Endothelial cell of umbilical vein (primary cell): Measurements from ENCODE around the gene PTPN6. TPM values are rescaled to one million over a fixed set of nuclear protein-coding genes. Genes with fewer than 3 reads are reported as not detected.
A peak's percentile ranks its signal among the peaks of the same experiment; 100 is the strongest.

Experiments
- BruUV-seq: library from RNA; stranded (reverse); fragments of 400-500 nt; replicated peaks from 2 replicates; lab custom pipeline; 2021; lab: Mats Ljungman, UMichigan
- CTCF ChIA-PET: fragments of 300-600, 350-600 bp; sonication (Branson Sonifier 250); formaldehyde crosslinking; loops from one replicate; lab custom pipeline; 2021; ENCODE audit warnings: antibody characterized with exemption, inconsistent platforms; lab: Charles Lee
- POLR2A ChIA-PET: fragments of 300-600, 350-600 bp; sonication (Branson Sonifier 250); formaldehyde crosslinking; loops from one replicate; lab custom pipeline; 2021; ENCODE audit warnings: antibody characterized with exemption, inconsistent platforms; lab: Charles Lee
- DNase-seq: peaks from one replicate; pipeline ENCODE4 v3.0.0-alpha.2; 2011; ENCODE audit warnings: low read depth, low spot score
- FAIRE-seq: peaks from 2 replicates; lab custom pipeline; 2011; peaks lifted over from hg19 to GRCh38; lab: Jason Lieb, UNC
- H2AFZ ChIP-seq: 2 replicates; pipeline ENCODE4 v1.6.0; 2012; ENCODE audit warnings: low read depth, low read length, control low read depth, inconsistent platforms
- H3K27ac ChIP-seq: 2 replicates; pipeline ENCODE4 v1.5.1; 2011; ENCODE audit warnings: low read depth, mild to moderate bottlenecking, control low read depth, low read length, moderate library complexity; ENCODE audit not compliant: insufficient read depth
- H3K27me3 ChIP-seq, 2 experiments: 2 replicates each; pipeline versions ENCODE4 v1.6.0 to v1.6.1; 2011; ENCODE audit warnings: low read length in 2 of 2, mixed read lengths in 1 of 2; ENCODE audit not compliant: control insufficient read depth in 2 of 2, insufficient read depth in 2 of 2
- H3K36me3 ChIP-seq, 2 experiments: 2 replicates in 1 of 2; 3 replicates in 1 of 2; pipeline ENCODE4 v1.5.1; 2011; ENCODE audit warnings: low read length in 2 of 2, mild to moderate bottlenecking in 1 of 2, moderate library complexity in 1 of 2; ENCODE audit not compliant: control insufficient read depth in 2 of 2, insufficient read depth in 2 of 2; ENCODE audit errors: extremely low read depth in 1 of 2
- H3K4me1 ChIP-seq: 3 replicates; pipeline ENCODE4 v1.5.1; 2011; ENCODE audit warnings: mild to moderate bottlenecking, low read length; ENCODE audit not compliant: control insufficient read depth, insufficient read depth; ENCODE audit errors: extremely low read depth
- H3K4me2 ChIP-seq: 2 replicates; pipeline ENCODE4 v1.6.1; 2011; ENCODE audit warnings: low read length, control low read depth, mixed read lengths; ENCODE audit not compliant: insufficient read depth
- H3K4me3 ChIP-seq, 3 experiments: fragments of 200-600 bp in 1 of 3; sonication (generic), shearing (Covaris generic) in 1 of 3; replicated peaks in 1 of 3; 2 replicates each; pipeline ENCODE4 v1.5.1; 2011 to 2016; ENCODE audit warnings: control low read depth in 3 of 3, low read length in 3 of 3, mild to moderate bottlenecking in 2 of 3, inconsistent platforms in 1 of 3, low read depth in 1 of 3, moderate library complexity in 1 of 3; ENCODE audit not compliant: insufficient read depth in 1 of 3
- H3K79me2 ChIP-seq: 2 replicates; pipeline ENCODE4 v1.6.0; 2012; ENCODE audit warnings: low read length, inconsistent platforms; ENCODE audit not compliant: control insufficient read depth, insufficient read depth
- H3K9ac ChIP-seq: replicated peaks from 2 replicates; pipeline ENCODE3; 2011; ENCODE audit warnings: low read length, control low read depth; ENCODE audit not compliant: insufficient read depth; ENCODE audit errors: extremely low read depth
- H3K9me1 ChIP-seq: replicated peaks from 3 replicates; pipeline ENCODE4 v1.6.0; 2011; ENCODE audit warnings: mild to moderate bottlenecking, low read length; ENCODE audit not compliant: control insufficient read depth, insufficient read depth; ENCODE audit errors: extremely low read depth
- H3K9me3 ChIP-seq: replicated peaks from 2 replicates; pipeline ENCODE4 v1.5.1; 2012; ENCODE audit warnings: low read length, inconsistent platforms; ENCODE audit not compliant: control insufficient read depth, insufficient read depth
- H4K20me1 ChIP-seq: replicated peaks from 2 replicates; pipeline ENCODE3; 2011; ENCODE audit warnings: mild to moderate bottlenecking, low read length; ENCODE audit not compliant: control insufficient read depth, insufficient read depth; ENCODE audit errors: extremely low read depth
- JUN ChIP-seq: IDR thresholded peaks from 2 replicates; pipeline ENCODE4 v1.6.1; 2011; ENCODE audit warnings: borderline replicate concordance, low read depth; ENCODE audit not compliant: insufficient read length, insufficient read depth
- POLR2A ChIP-seq: IDR thresholded peaks from 2 replicates; pipeline ENCODE4 v1.6.1; 2012; ENCODE audit warnings: low read depth, mild to moderate bottlenecking, control low read depth, low read length
- dilution Hi-C: fragments of 300-500 bp; cut with MboI; formaldehyde crosslinking; loops from one replicate; pipeline ENCODE4 v1.15.0; 2019; ENCODE audit warnings: low sequenced_read_pairs; ENCODE audit not compliant: extremely low pct_ligation_motif_present
- intact Hi-C: fragments of 100-400 bp; cut with micrococcal nuclease; formaldehyde crosslinking; loops from one replicate; pipeline ENCODE4 v1.10.0; 2022
- polyA plus RNA-seq, 4 experiments: library from polyadenylated mRNA; depleted of rRNA in 3 of 4; stranded (reverse) in 3 of 4; unstranded in 1 of 4; fragments of >200 nt; gene quantifications; 2 replicates each; pipeline versions ENCODE4 v1.2.1 to v1.2.3, GENCODE V29; 2011 to 2012; ENCODE audit warnings: missing spikeins in 1 of 4
- total RNA-seq: library from RNA; stranded (reverse); gene quantifications from 2 replicates; pipeline ENCODE4 v1.2.3, GENCODE V29; 2021
- TF ChIP-seq, protein P1 (sequence below), 2 donors: IDR thresholded peaks; 1 replicate in 1 of 2; 2 replicates in 1 of 2; pipeline ENCODE4 v1.5.1; 2011; ENCODE audit warnings: low read length in 2 of 2, mild to moderate bottlenecking in 2 of 2, moderate library complexity in 2 of 2, control low read depth in 1 of 2, inconsistent platforms in 1 of 2, low read depth in 1 of 2; ENCODE audit not compliant: insufficient read depth in 1 of 2; ENCODE audit errors: extremely low read depth in 1 of 2

The PTPN6 gene
- total and polyA plus RNA-seq, 2 donors (not counting 3 experiments of a cell fraction or from before 2014, with no cell fraction given): 0.25 to 1.6 TPM

DNA sequence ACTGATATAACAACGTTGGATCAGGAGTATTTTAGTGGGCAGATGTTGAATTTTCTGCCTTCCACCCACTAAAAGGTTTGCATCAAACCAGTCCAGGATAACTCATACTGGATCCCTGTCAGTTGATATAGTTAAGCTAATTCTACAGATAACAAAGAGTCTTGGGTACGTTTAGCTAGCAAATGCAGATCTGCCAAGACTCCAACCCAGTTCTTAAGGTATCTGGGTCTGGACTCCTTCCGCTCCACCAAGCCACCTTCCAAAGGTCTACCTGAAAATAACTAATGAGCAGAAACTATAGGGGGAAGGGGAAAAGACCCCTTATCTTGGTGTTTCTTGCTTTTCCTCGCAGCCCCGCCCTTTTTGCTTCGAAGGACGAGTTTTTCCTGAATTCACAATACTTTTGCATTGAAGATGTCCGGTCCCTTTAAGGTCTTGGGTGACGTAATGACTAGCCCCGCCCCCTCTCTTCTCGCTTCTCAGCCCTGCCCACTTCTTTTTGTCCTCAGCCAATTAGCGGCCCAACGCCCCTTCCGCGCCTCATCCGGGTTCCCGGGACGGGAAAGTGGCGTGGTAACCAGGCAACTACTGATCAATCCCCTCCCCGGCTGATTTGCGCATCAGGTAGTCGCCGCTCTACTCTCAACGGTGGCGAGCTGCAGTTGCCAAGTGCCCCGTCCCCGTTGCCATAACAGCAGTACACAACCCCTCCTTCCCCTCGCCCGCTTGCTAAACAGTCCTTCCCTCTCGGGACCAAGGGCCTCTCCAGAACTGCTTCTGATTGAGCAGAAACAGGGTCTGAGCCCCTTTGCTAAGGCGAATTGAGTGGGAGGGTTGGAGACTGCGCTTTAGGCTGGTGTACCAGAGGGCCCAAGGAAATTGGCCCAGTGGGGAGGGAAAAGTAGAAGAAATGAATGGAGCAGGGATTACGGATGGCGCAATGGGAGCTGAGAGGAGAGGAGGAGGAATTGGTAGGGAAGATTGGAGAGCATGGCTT is 46.6 kb upstream of the PTPN6 start, which contains the start of gene LRRC23:
Gene LRRC23 (plus strand): TSS at position 543 of the 997 bp plus-strand sequence. CDS start 812 bp downstream, outside the sequence.
- no peaks in the 10 kb centered on the region for H3K79me2 ChIP-seq
- FAIRE-seq (peak; percentile 99), DNase-seq (peak; percentile 95)
- H3K9me1 ChIP-seq: no peaks in the 10 kb centered on the region
- ChIA-PET CTCF (interaction anchor here (0.9 to 2.2 kb wide), 5 partner anchors 12 to 35 kb away, joined by 3 to 8 read pairs (median 5); partner anchors contain the start of gene SPSB2), POLR2A (interaction anchor here (1.4 kb wide), 1 partner anchor 37 kb away, joined by 3 read pairs; the partner anchor contains the start of gene TPI1)
- H2AFZ ChIP-seq: peak within 1 kb of the TSS; percentile 86
- peak within 1 kb of the TSS; percentile 82 for H3K9ac ChIP-seq
- H3K4me1 ChIP-seq: peaks cover 7% of the 10 kb centered on the region
- BruUV-seq: no TSS peak
- no peaks in the 10 kb centered on the region for H3K9me3 ChIP-seq
- peak within 1 kb of the TSS; percentile 32 for H3K27ac ChIP-seq
- H3K4me3 ChIP-seq: peak within 1 kb of the TSS; percentile 13 to 70 (median 51)
- H4K20me1 ChIP-seq: no peaks in the 10 kb centered on the region
- H3K36me3 ChIP-seq: no peaks in the 10 kb centered on the region
- H3K27me3 ChIP-seq: no peaks in the 10 kb centered on the region
- peak within 1 kb of the TSS; percentile 77 for H3K4me2 ChIP-seq
- TF ChIP-seq POLR2A (peak; percentile 64), JUN (peak; percentile 75)
- TF ChIP-seq, protein P1, sequence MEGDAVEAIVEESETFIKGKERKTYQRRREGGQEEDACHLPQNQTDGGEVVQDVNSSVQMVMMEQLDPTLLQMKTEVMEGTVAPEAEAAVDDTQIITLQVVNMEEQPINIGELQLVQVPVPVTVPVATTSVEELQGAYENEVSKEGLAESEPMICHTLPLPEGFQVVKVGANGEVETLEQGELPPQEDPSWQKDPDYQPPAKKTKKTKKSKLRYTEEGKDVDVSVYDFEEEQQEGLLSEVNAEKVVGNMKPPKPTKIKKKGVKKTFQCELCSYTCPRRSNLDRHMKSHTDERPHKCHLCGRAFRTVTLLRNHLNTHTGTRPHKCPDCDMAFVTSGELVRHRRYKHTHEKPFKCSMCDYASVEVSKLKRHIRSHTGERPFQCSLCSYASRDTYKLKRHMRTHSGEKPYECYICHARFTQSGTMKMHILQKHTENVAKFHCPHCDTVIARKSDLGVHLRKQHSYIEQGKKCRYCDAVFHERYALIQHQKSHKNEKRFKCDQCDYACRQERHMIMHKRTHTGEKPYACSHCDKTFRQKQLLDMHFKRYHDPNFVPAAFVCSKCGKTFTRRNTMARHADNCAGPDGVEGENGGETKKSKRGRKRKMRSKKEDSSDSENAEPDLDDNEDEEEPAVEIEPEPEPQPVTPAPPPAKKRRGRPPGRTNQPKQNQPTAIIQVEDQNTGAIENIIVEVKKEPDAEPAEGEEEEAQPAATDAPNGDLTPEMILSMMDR (IDR thresholded peaks at IDR 0.05; ENCODE audit: extremely low read depth in 1 of 2, insufficient read depth in 1 of 2, low read depth in 1 of 2, low read length in 2 of 2): no peak
- intact Hi-C loops (loop anchor here (1.0 kb wide), 1 partner anchor 13 kb away; no protein-coding TSS in a partner anchor), dilution Hi-C loops (no loop called here)
